Measurements from ENCODE around the gene S100A16.
"Not testable (repeated sequence)": the region's sequence is repeated elsewhere in the genome, so short reads cannot be mapped to it uniquely, and the experiment has no call there.

Gene S100A16

GRCh38 chr1:153562021-153562420 lies 50.9 kb downstream of the S100A16 start:
- not testable (repeated sequence) for DNase-seq (ENCODE audit: low read depth)

- DNase-seq (ENCODE audit: low read depth) = no peak
Observed at GRCh38 chr1:153561466-153561985, 51.4 kb downstream of the S100A16 start.

- no peak for DNase-seq (ENCODE audit: low read depth)
Observed at GRCh38 chr1:153560771-153561465, 52.0 kb downstream of the S100A16 start.

GRCh38 chr1:153560241-153560640 lies 52.7 kb downstream of the S100A16 start:
- DNase-seq (ENCODE audit: low read depth) = no peak

- DNase-seq (ENCODE audit: low read depth) = no peak
Observed at GRCh38 chr1:153557877-153558276, 55.1 kb downstream of the S100A16 start.

Measured in activated gamma-delta T cell treated with anti-CD3 and anti-CD28 coated beads, Interleukin-2, amount 50 U/mL, for 16 hours (primary cell).